Activated T-cell treated with anti-CD3 and anti-CD28 coated beads, Interleukin-2, amount 50 U/mL, for 4 hours (primary cell): ENCODE results near the gene PRKCA. TPM values are rescaled to one million over a fixed set of nuclear protein-coding genes. Genes with fewer than 3 reads are reported as not detected.
A peak's percentile ranks its signal among the peaks of the same experiment; 100 is the strongest.

Source experiments
- ATAC-seq, 2 donors: fragments of 200-7000 bp; cut with Tn5 transposase; one replicate each; pipeline ENCODE4 v1.10.0; 2021
- DNase-seq: peaks from one replicate; pipeline ENCODE4 v3.0.0-alpha.2; 2020
- H3K27me3 Mint-ChIP-seq: one replicate; pipeline ENCODE4 v1.8.0; 2021; ENCODE audit warnings: low read depth, mixed read lengths
- H3K36me3 Mint-ChIP-seq: one replicate; pipeline ENCODE4 v1.8.0; 2022; ENCODE audit warnings: mixed read lengths; ENCODE audit not compliant: insufficient read depth
- H3K4me1 Mint-ChIP-seq: one replicate; pipeline ENCODE4 v1.8.0; 2021; ENCODE audit warnings: low read depth, mixed read lengths
- H3K4me3 Mint-ChIP-seq: one replicate; pipeline ENCODE4 v1.8.0; 2021; ENCODE audit warnings: mild to moderate bottlenecking, moderate library complexity, mixed read lengths
- H3K9me3 Mint-ChIP-seq: one replicate; pipeline ENCODE4 v1.8.0; 2021; ENCODE audit warnings: mixed read lengths
- total RNA-seq, 3 donors: library from RNA; stranded (reverse); gene quantifications; one replicate each; pipeline ENCODE4 v1.2.1, GENCODE V29; 2021

PRKCA gene
- total RNA-seq, 3 donors from 2014 or later = 79.4 to 114 (median 95.3) TPM

DNA sequence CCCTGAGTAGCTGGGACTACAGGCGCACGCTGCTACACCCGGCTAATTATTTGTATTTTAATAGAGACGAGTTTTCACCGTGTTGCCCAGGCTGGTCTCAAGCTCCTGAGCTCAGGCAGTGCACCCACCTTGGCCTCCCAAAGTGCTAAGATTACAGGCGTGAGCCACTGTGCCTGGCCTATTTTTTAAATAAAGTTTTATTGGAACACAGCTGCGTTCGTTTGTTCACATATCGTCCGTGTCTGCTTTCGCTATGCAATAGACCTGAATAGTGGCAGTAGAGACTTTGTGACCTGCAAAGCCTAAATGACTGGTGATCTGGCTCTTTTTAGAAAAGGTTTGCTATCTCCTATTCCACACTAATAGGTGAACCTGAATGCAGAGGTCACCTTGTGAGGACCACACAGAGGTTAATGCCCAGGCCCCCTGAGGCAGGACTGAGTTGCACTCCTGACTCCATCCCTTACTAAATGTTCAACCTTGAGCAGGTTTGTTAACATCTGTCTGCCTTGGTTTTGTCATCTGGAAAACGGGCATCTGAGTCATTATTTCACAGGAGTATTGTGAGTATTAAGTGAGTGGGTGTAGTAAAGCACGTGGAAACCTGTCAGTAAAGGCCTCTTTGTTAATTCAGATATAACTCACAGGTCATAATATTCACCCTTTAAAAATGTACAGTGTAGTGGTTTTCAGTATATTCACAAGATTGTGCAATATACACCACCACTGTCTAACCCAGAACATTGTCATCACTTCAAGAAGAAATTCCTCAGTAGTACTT lies 375.0 kb downstream of the PRKCA start:
- DNase-seq (no peak), ATAC-seq (peak; percentile 67 to 74)
- no peaks in the 10 kb centered on the region for H3K9me3 Mint-ChIP-seq
- peaks cover 15% of the 10 kb centered on the region for H3K36me3 Mint-ChIP-seq
- no peak overlapping the region for H3K4me3 Mint-ChIP-seq
- peaks cover 46% of the 10 kb centered on the region for H3K4me1 Mint-ChIP-seq
- H3K27me3 Mint-ChIP-seq = no peaks in the 10 kb centered on the region

DNA sequence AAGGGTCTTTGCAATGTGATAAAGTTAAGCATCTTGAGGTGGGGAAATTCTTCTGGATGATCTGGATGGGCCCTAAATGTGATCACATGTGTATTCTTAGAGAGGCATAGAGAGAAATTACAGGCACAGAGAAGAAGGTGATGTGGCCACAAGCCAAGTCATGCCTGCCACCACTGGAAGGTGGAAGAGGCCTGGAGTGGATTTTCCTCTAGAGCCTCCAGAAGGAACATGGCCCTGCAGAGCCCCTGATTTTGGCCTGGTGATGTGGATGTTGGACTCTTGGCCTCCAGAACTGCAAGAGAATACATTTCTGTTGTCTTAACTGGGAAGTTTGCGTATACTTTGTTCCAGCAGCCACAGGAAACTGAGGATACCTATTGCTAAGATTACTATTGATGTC lies 375.6 kb downstream of the PRKCA start:
- Mint-ChIP-seq H3K27me3 (no peaks in the 10 kb centered on the region), H3K36me3 (peaks cover 16% of the 10 kb centered on the region), H3K9me3 (no peaks in the 10 kb centered on the region), H3K4me1 (peaks cover 41% of the 10 kb centered on the region), H3K4me3 (no peak overlapping the region)
- no peak for ATAC-seq
- DNase-seq = no peak

DNA sequence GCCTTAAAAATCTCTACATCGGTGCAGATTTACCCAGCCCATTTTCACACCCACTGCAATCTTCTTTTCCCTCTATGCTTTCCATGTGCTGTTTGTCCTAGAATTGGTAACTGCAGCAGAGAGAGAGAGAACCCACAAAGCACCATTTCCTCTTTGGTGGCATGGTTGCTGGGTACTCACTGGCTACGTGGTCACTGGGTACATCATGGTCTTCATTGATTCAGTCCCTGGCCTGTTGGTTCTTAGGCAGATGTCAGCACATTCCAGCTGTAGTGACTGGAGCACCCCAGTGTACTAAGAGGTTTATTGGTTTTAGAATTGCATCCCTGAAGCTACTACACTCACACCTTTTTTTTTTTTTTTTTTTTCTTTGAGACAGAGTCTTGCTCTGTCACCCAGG lies 376.4 kb downstream of the PRKCA start:
- H3K27me3 Mint-ChIP-seq = no peaks in the 10 kb centered on the region
- peaks cover 34% of the 10 kb centered on the region for H3K4me1 Mint-ChIP-seq
- no peaks in the 10 kb centered on the region for H3K9me3 Mint-ChIP-seq
- ATAC-seq (no peak), DNase-seq (no peak)
- peaks cover 18% of the 10 kb centered on the region for H3K36me3 Mint-ChIP-seq
- no peak overlapping the region for H3K4me3 Mint-ChIP-seq

DNA sequence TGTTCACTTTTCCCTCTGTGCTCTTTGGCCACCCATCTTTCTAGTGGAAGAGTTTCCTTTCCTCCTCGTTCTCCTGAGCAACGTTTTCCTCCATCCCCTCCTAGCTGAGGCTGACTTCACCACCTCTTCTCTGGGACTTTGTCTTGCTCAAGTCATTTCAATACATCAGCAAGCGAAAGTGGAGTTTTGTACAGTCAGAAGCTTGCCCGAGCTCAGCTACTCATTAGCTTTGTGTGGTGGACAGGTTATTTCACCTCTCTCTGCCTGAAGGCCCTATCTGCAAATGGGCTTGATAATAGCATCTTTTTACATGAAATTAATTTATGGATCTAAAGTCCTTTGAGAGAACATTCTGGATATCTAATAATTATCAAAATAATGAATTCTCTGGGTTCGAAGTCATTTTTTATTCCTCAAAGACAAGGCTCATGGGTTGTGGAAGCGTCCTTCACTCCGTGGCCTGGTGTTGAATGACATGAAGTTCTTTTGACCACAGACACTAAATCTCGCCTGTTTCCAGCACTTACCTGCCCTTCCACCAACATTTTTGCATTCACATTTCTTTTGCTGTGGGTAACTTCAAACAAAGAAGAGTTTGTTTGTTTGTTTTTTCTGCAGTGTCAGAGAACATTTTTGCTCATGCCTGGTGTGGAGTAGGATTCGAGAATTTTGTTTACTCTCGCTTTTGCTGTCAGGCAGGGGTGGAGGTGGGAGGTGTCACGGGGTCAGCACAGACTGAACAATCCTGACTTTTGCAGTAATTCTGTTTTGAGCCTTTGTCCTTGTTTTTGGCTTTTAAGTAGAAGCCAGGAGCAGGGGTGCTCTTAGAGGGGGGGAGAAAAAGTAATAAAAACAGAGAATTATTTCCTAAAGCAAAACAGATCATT lies 377.5 kb downstream of the PRKCA start:
- H3K36me3 Mint-ChIP-seq = peaks cover 21% of the 10 kb centered on the region
- DNase-seq (no peak), ATAC-seq (no peak)
- H3K4me1 Mint-ChIP-seq = peaks cover 24% of the 10 kb centered on the region
- no peaks in the 10 kb centered on the region for H3K27me3 Mint-ChIP-seq
- H3K4me3 Mint-ChIP-seq = no peak overlapping the region
- no peaks in the 10 kb centered on the region for H3K9me3 Mint-ChIP-seq

DNA sequence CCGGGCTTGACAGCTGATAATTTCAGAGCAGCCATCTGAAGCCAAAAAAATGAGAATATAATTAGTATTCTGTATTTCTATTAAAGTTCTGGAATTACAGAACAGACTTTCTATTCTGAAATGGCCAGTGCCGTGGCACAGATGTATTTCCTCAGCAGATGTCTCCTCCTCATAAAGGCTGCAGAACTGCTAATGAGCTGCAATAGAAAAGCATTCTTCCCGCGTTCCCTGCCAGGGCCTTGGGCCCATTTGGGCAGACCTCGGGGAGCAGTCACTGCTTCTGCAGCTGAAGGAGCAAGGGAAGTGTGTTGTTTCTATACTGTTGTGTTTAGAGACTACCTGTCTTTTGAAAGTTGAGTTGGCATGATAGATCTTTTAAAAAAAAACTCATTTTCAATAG lies 379.9 kb downstream of the PRKCA start:
- Mint-ChIP-seq H3K9me3 (no peaks in the 10 kb centered on the region), H3K4me1 (peaks cover 19% of the 10 kb centered on the region), H3K27me3 (no peaks in the 10 kb centered on the region), H3K4me3 (no peak overlapping the region), H3K36me3 (peaks cover 22% of the 10 kb centered on the region)
- ATAC-seq = no peak
- DNase-seq = no peak

DNA sequence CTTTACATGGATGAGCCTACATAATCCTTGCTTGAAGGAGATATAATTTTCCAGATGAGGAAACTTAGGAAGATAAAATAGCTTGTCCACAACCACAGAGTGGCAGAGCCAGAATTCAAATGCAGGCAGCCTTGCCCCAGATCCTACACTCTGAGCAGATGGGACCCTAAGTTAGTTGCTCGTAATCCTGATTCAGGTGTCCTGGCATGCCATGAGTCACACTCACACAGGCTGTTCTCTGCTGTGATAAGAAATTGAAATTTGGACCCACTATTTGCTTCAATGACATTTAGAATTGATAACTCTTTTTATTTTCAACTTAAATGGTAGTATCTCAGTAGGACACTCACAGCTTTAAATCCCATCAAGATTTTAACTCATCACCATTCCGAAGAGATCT lies 381.8 kb downstream of the PRKCA start:
- DNase-seq = no peak
- Mint-ChIP-seq H3K36me3 (peaks cover 26% of the 10 kb centered on the region), H3K4me1 (peaks cover 4% of the 10 kb centered on the region), H3K9me3 (no peaks in the 10 kb centered on the region), H3K27me3 (no peaks in the 10 kb centered on the region), H3K4me3 (no peak overlapping the region)
- ATAC-seq = no peak

DNA sequence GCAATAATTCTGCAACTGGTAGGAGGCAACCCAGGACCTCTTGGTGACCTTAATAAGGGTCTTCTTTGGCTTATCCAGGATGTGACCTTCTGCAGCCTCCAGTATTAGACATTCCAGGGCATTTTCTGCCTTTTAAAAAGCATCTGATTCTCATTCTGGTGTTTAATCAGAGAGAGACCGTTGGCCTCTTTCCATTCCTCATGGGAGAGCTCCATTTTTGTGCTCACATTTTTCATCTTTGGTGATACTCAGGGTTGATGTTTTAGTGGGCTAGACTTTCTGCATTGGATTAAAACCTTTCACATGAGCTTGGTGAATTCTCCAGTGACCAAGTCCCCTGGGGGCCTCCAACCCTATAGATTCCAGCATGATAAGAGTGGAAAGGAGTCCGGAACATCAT lies 382.3 kb downstream of the PRKCA start:
- Mint-ChIP-seq H3K4me1 (no peaks in the 10 kb centered on the region), H3K27me3 (no peaks in the 10 kb centered on the region)

DNA sequence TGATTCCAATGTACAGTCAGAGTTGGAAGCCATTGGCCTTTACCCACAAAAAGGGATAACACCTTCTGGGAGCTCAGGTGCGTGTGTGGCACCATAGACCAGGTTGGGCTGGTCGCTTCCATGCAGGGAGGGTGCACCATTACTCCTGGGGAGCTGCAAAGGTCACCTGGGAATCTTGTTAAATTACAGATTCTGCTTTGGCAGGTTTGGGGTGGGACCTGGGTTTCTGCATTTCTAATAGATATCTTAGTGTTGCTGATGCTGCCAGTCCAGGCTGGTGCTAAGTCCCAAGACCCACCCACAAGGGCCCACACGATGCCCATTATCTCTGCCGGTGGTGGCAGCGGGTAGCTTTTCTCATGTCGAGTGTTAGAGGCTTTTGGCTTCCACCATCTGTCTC lies 384.2 kb downstream of the PRKCA start:
- DNase-seq = no peak
- Mint-ChIP-seq H3K4me1 (no peaks in the 10 kb centered on the region), H3K9me3 (no peaks in the 10 kb centered on the region), H3K4me3 (no peak overlapping the region), H3K27me3 (no peaks in the 10 kb centered on the region), H3K36me3 (peaks cover 36% of the 10 kb centered on the region)
- no peak for ATAC-seq

More for the DNA sequence above, 382.3 kb downstream of the PRKCA start:
- Mint-ChIP-seq H3K4me3 (no peak overlapping the region), H3K36me3 (peaks cover 30% of the 10 kb centered on the region), H3K9me3 (no peaks in the 10 kb centered on the region)
- no peak for ATAC-seq
- no peak for DNase-seq

DNA sequence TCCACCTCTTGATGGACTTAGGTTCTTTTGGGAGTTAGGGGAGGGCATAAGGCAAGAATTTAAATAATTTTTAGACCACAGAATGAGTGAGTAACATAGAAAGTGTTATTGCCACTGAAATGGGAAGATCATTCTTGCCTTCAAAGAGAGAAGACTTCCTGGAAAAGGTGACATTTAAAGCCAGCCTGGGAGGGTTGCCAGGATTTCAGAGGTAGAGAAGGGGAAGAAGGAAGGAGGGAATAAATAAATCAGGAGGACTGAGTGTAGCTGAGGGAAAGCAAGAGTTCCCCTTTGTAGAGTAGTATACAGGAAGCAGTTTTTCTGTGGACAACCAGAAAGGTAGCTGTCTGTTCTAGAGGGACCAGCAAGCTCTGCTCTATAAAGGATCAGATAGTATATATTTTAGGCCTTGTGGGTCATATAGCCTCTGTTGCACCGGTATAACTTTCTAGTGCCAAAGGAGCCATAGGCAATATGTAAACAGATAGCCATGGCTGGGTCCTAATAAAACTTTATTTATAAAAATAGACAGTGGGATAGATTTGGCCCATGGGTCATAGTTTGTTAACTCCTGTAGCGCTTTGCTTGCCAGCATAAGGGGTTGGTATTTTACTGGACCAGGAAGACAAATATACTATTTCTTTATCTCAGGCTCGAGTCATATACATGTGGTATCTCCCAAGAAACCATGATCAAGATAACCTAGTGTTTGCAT lies 385.3 kb downstream of the PRKCA start:
- Mint-ChIP-seq H3K4me1 (peaks cover 7% of the 10 kb centered on the region), H3K36me3 (peaks cover 40% of the 10 kb centered on the region), H3K27me3 (no peaks in the 10 kb centered on the region), H3K9me3 (no peaks in the 10 kb centered on the region), H3K4me3 (no peak overlapping the region)
- ATAC-seq (no peak), DNase-seq (no peak)

DNA sequence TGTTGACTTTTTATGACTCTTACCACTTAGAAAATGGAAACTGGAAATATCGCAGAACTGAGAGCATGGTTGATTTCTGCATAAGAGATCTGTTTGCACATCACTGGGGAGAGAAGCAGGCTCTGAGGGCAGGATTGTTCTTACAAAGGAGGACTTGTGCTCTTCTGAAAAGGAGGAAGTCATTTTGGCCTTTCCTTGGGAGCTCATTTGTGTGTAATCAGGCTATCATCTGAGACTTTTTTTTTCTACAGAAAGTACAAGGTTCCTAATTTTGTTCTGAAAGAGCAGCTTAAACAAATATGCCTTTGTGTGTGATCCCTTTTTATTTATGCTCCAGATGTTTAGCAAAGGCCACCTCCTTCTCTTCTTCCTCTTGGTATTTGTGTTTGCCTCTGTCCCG lies 386.8 kb downstream of the PRKCA start:
- Mint-ChIP-seq H3K27me3 (no peaks in the 10 kb centered on the region), H3K4me3 (no peak overlapping the region), H3K36me3 (peaks cover 37% of the 10 kb centered on the region), H3K9me3 (no peaks in the 10 kb centered on the region), H3K4me1 (peaks cover 7% of the 10 kb centered on the region)
- DNase-seq (no peak), ATAC-seq (no peak)

DNA sequence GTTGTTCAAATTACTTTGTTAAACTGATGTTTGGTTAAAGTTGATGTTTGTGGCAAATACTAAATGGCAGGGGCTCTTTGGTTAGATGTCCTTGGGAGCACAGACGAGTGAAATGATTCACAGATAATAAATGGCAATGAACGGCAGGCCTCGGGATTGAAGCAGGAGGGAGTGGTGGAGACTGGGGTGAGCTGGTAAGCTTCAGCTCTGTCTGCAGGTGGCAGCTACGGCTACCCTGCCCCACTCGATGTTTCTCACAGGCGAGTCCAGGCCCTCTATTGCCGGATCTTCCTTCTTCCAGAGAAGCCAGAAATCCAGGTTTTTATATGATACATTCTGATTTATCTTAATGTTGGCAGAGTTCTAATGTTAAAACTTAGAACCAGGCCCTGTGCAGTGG lies 387.8 kb downstream of the PRKCA start:
- no peak overlapping the region for H3K4me3 Mint-ChIP-seq
- H3K4me1 Mint-ChIP-seq = peaks cover 7% of the 10 kb centered on the region
- H3K9me3 Mint-ChIP-seq = no peaks in the 10 kb centered on the region
- peaks cover 42% of the 10 kb centered on the region for H3K36me3 Mint-ChIP-seq
- ATAC-seq (no peak), DNase-seq (no peak)
- no peaks in the 10 kb centered on the region for H3K27me3 Mint-ChIP-seq

DNA sequence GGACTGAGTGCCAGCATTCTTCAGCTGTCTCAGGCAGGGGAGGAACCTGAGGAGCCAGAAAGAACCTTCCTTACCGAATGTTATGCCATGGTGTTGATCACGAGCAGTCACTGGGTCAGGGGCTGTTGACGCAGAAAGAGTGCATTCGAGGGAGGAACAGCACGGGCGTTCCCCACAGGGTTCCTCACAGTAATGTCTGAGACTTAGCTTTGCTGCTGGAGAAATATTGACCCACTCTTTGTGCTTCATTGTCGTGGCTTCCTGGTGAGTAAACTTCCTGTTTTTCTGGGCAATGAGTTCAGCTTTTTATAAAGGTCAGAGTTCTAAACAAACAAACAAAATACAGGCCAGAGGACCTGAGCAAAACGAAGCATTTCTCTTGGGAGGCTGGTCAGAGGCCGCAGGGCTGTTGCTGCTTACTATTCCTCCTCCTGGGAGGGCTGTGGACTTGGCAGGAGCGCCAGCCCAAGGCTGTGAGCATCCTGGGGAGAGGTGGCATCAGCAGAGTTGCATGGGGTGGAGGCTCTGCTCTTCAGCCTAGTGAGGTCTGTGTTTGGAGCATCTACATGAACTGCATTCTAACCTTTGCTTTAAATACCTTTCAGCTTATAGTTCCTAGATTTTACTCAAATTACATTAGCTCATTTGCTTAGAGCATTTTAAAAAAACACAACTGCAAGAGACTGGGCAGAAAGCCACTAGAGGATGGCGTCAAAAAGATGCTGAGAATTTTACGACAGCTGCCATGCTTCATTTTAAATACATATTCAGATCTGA lies 389.4 kb downstream of the PRKCA start:
- no peaks in the 10 kb centered on the region for H3K27me3 Mint-ChIP-seq
- peaks cover 56% of the 10 kb centered on the region for H3K36me3 Mint-ChIP-seq
- no peaks in the 10 kb centered on the region for H3K9me3 Mint-ChIP-seq
- no peak overlapping the region for H3K4me3 Mint-ChIP-seq
- peaks cover 7% of the 10 kb centered on the region for H3K4me1 Mint-ChIP-seq
- DNase-seq (no peak), ATAC-seq (no peak)

DNA sequence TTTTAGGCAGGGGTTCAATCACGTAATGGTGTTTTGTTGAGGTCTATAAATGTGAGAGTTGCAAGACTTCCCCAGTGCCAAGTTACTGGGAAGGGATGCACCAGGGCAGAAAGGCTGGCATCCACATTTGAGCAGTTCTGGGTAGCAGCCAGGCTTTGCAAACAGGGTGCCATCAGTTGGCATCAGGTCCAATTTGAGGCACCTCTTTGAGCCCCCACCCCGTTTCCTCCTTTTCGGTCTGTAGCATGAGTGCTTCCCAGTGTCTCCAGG lies 389.9 kb downstream of the PRKCA start:
- H3K4me3 Mint-ChIP-seq = no peak overlapping the region
- DNase-seq = no peak
- H3K4me1 Mint-ChIP-seq = peaks cover 7% of the 10 kb centered on the region
- H3K9me3 Mint-ChIP-seq = no peaks in the 10 kb centered on the region
- ATAC-seq = no peak
- no peaks in the 10 kb centered on the region for H3K27me3 Mint-ChIP-seq
- H3K36me3 Mint-ChIP-seq = peaks cover 57% of the 10 kb centered on the region

DNA sequence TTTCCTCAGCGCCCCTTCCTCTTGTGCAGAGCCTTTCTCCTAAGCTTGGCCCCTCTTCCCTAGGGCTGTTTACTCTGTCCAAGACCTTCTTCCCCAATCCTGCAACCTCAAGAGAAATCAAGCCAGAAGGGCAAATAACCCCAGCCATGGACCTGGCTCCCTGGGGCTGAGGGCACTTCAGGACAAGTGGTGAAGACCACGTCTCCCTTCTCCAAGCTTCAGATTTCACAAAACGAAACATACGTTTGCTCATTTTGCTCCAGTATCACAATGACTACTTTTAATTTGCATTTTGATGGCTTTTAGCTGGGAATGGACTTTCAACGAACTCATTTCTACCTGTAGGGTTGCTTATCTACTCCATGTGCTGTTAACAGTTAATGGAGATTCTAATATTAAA lies 392.7 kb downstream of the PRKCA start:
- DNase-seq (no peak), ATAC-seq (no peak)
- peaks cover 7% of the 10 kb centered on the region for H3K4me1 Mint-ChIP-seq
- no peaks in the 10 kb centered on the region for H3K27me3 Mint-ChIP-seq
- H3K4me3 Mint-ChIP-seq = no peak overlapping the region
- H3K36me3 Mint-ChIP-seq = peaks cover 61% of the 10 kb centered on the region
- H3K9me3 Mint-ChIP-seq = peaks cover 9% of the 10 kb centered on the region
